ENCODE data around the gene RNF222.

DNA sequence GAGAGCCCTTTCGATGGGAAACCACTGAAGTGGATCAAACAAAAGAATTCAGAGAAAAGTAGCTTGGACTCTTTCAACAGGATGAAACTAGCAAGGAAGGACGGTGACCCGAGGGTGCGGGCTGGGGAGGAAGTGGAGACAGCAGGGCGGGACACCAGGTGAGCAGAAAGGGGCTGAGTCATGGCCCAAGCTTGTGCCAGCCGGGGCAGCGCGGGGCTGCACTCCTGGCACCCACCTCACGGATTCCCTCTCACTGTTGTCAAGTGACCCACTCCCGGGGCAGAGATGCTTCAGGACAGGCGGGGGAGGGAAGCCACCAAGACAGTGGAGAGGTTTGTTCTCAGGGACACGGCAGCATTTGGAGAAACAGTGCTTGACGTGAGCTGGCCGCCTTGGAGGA lies 10.7 kb upstream of the RNF222 start:
- TF ChIP-seq CTCF (IDR thresholded peaks at IDR 0.05) (no peak), POLR2A (IDR thresholded peaks at IDR 0.05) (no peak), POLR2AphosphoS5 (IDR thresholded peaks at IDR 0.05) (no peak)
